Measurements from ENCODE around the gene KNL1. TPM values are rescaled to one million over a fixed set of nuclear protein-coding genes. Genes with fewer than 3 reads are reported as not detected.
"Not testable (repeated sequence)": the region's sequence is repeated elsewhere in the genome, so short reads cannot be mapped to it uniquely, and the experiment has no call there.

KNL1 gene
- polyA plus RNA-seq (ENCODE audit: insufficient read length): 7.5 TPM

DNA sequence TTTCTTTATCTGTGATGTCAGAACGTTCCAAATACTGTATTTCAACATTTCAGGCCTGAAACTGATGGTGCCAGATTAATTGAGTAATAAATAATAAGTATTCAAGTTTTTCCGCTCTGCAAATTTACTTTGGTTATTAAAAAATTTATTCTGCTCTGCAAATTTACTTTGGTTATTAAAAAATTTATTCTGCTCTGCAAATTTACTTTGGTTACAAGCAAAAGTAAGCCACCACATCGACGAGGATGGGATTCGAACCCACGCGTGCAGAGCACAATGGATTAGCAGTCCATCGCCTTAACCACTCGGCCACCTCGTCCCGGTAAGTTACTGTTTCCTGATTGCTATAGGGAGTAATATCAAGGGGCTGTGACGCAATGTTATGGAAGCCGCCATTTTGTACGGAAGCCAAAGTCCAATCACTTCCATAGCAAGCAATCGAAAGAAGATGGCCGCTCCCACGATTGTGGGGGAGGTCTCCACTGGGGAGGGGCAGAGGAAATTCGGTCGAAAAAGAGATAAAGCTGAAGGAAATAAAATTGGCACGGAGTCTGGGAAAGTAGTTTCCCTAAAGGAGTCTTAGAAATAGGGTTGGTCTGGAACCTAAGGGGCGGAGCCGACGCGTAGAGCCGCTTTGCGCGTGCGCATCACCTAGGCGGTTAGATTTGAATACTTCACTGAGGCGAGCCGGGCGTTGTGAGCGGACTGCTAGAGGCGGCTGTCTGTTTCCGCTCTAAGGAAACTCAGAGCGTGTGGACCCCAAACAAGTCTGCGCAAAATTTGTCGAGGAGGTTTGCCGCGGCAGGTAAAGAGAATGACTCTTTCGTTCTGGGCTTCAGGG is at the start of gene KNL1:
Gene KNL1 (plus strand): TSS at position 662 of the 841 bp plus-strand sequence. CDS start 8,683 bp downstream, outside the sequence.
- peak; percentile 97 for DNase-seq (ENCODE audit: low read depth)

DNA sequence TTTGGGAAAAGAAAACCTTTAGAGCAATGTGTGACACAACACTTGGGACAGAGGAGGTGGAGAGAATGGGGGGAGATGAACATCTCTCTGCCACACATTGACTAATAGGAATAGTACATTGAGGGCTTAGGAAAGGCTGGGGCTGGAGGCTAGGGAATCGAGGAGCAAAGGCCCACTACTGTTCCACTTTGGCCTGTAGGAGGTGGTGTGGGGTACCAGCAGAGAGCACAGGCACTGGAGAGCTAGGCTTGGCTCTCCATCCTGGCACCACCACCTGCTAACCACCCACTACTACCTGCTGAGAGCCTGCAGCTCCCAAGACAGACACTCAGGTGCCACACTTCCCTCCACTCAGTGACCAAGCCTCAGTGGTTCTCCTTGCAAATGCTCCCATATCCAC is 48.6 kb upstream of the KNL1 start:
- DNase-seq (ENCODE audit: low read depth): no peak

GRCh38 chr15:40548610-40549009 is 45.4 kb upstream of the KNL1 start:
- DNase-seq (ENCODE audit: low read depth): no peak

DNA sequence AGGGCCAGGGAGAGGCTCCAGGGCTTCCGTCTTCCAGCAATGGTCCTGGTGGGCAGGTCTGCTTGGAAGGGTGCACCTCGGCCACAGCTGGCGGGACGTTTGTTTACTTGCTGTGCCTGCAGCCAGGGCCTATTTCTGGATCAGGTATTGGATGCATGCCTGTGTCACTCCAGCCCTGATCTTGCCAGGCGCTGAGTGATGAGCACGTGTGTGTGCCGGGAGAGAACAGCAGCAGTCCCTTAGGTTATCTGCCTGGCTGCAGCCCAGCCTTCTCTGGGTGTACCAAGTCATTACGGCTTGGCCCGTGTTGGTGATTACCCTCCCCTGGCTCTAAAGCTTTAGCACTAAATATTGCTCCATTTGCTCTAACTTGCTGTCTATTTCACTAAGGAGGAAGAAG is 44.2 kb upstream of the KNL1 start:
- DNase-seq (ENCODE audit: low read depth): no peak

DNA sequence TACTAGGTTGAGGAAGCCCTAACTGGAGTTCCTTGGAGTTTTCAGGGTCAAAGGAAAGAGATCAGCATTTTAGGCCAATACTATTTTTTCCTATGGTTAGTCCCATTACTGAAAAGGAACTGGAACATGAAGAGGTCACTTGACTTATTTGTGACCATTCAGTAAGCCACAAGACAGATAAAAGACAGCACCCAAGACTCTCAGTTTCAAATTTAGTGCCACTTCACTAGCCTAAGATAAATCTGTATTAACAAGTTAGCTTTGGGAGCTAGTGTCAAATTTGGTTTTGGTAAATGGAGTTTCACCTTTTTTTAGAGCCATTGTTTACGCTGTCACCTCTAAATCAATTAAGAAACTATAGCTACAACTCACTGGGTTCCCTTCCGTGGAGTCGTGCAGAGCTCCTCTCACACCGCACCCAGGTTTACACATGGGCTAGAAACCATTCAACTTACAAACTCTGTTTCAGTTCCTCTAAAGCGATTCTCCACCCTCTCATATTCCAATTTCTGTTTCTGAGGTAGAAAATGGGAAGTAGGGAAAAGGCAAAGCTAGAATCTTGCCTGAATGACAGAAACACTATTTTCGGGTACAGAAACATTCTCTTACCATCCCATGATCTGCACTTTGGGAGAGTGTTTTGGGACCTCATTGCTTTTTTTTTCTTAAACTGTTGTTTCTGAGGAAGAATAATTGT is 43.6 kb upstream of the KNL1 start:
- DNase-seq (ENCODE audit: low read depth): no peak

GRCh38 chr15:40554161-40554525 is 39.9 kb upstream of the KNL1 start:
- no peak for DNase-seq (ENCODE audit: low read depth)

DNA sequence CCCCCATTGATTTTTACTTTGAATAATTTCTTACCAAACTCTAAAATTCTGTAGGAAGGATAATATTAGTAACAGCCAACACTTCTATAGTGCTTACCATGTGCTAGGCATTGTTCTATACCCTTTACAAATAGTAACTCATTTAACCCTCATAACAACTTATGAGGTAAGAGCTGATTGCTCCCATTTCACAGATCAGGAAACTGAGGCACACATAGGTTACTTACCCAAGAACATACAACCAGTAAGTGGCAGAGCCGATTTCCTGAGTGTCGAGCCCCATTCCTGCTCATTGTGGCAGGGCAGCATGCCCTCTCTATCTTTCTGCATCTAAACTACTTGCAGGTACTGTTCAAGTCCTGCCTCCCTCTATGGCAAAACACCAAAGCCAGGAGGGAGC is 38.2 kb upstream of the KNL1 start:
- DNase-seq (ENCODE audit: low read depth): no peak

DNA sequence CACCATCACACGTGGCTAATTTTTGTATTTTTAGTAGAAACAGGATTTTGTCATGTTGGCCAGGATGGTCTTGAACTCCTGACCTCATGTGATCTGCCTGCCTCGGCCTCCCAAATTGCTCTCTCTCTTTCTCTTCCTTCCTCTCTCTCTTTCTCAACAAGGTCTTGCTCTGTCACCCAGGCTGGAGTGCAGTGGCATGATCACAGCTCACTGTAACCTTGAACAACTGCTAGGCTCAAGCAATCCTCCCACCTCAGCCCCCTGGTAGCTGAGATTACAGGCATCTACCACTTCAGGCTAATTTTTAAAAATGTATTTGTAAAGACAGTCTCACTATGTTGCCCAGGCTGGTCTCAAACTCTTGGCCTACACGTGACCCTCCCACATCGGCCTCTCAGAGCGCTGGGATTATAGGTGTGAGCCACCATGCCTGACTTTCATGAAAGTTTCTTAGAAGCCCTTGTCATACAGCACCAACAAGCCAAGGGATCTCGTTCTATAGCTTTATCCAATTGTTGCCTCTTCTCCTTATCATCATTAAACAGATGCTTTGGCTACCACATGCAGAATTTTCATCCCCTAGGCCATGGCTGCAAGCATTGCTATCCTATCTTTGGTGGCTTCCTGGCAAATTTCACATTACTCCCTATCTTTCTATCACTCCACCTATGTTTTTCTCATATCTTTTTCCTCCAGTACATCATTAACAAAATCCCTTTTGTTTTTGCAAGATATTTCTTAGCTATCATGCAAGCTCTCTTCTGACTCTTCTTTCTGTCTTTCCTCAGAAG is 34.9 kb upstream of the KNL1 start:
- DNase-seq (ENCODE audit: low read depth): no peak

DNA sequence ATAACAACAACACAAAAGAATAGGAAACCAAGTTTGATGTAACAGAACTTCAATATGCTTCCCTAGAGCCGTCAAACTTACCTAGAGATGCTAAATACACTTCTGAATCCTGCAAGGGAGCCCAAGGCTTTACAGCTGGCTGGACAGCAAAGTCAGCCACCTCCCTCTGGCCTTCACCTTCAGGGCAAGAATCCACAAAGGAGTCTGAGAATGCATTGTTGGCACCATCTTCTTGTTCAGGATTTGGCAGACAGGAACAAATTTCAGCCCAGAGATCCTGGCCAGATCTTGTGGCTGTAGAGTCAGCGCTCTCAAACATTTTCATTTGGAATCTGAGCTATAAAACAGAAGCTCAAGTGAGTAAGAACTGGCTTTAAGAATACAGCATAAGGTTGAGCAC is 31.4 kb upstream of the KNL1 start:
- no peak for DNase-seq (ENCODE audit: low read depth)

- no peak for DNase-seq (ENCODE audit: low read depth)
Observed at GRCh38 chr15:40563426-40563825, 30.6 kb upstream of the KNL1 start.

DNA sequence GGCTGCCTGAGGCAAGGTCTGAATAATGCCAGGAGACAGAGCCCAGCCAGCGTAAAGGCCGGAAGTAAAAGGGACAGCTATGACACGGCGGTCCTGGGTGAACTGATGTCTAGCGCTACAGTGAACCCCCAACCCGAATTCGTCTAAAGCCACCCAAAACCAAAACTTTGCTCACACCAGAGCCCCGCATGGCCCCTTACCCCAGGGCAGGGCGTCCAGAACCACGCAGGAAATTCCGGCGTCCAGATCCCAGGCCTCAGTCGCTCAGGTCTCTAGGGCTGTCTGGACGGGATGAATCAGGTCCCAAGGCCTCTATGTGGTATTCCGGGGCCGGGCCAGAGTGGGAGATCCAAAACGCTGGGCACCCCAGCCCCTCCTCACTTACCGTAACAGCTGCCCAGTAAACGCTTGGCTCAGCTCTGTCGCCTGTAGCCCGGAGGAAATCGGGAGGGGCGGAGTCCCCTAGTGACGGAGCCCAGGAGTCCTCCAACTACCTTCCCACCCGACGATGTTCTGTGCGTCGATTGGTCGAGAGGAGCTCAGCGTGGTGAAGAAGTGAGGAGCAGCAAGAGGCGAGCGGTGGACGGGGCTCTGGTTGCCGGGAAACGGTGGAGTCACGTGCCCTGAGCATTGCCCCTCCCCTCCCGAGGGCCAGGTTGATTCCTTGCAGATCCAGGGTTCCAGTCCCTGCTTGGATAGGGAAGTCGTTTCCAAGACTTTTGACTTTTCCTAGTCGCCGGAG is 29.3 kb upstream of the KNL1 start, which contains the start of gene CCDC32:
Gene CCDC32 (minus strand): TSS at position 452 of the 742 bp plus-strand sequence. CDS start 2,027 bp downstream, outside the sequence.
- DNase-seq (ENCODE audit: low read depth): peak; percentile 98

DNA sequence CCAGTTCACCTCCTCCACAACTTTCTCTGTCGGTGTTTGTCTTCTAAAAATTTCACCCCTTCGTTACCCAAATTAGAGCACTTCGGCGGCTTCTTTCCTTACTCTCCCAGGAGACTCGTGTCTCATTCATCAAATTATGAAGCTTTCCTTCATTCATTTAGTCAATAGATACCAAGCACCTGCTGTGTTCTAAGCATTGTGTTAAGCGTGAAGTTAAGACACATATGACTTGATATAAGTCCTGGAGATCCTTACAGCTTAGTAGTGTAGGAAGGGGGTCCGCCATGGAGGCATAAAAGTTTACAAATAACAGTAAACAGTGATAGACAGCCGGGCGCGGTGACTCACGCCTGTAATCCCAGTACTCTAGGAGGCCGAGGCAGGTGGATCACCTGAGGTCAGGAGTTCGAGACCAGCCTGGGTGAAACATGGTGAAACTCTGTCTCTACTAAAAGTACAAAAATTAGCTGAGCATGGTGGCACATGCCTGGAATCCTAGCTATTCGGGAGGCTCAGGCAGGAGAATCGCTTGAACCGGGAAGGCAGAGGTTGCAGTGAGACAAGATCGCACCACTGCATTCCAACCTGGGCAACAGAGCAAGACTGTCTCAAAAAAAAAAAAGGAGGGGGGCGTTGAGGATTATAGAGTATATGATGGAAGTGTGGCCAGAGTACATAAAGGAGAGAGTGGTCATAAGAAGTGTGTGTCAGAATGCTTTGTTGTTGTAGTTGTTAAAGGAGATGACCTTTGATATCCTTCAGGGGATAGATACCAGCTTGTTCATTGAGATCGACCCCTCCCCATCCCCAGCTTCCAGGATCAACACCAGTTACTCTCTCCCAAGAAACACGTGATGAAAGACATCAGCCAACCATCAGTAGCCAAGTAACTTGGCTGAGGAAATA is 28.5 kb upstream of the KNL1 start:
- DNase-seq (ENCODE audit: low read depth): no peak

DNA sequence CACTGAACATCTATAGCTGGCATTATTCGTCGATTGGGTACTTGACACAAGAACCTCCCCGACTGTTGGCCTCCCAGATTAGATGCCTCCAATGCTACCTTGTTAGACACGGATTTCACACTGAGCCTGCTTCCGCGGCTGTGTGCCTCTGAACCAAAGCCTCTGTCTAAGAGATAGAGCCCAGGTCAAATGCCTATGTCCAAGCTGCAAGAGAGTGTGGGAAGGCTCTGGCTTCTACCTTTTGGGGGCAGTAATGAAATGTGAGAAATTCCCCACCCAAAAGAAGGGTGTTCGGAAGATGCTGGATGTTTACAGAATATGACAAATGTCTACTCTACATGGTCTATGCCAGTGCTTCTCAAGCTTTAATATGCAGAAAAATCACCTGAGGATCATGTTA is 26.9 kb upstream of the KNL1 start:
- no peak for DNase-seq (ENCODE audit: low read depth)

- peak; percentile 66 for DNase-seq (ENCODE audit: low read depth)
Observed at GRCh38 chr15:40569129-40569953, 24.7 kb upstream of the KNL1 start, which contains the start of gene RPUSD2. Gene RPUSD2 (plus strand): TSS chr15:40569299. CDS start chr15:40569338, 39 bp downstream.

DNA sequence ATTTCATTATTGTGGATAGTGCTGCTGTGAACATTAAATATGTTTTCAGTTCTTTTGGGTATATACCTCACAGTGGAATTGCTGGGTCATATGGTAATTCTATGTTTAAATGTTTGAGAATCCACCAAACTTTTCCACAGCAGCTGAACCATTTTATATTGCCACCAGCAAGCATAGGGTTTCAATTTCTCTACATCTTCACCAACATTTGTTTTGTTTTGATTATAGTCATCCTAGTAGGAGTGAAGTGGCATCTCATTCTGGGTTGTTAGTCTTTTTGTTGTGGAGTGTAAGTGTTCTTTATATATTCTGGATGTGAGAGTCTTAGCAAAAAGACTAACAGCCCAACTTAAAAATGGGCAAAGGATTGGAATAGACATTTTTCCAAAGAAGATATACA is 18.9 kb upstream of the KNL1 start:
- DNase-seq (ENCODE audit: low read depth): no peak

GRCh38 chr15:40576914-40577313 is 17.1 kb upstream of the KNL1 start:
- DNase-seq (ENCODE audit: low read depth): not testable (repeated sequence)

DNA sequence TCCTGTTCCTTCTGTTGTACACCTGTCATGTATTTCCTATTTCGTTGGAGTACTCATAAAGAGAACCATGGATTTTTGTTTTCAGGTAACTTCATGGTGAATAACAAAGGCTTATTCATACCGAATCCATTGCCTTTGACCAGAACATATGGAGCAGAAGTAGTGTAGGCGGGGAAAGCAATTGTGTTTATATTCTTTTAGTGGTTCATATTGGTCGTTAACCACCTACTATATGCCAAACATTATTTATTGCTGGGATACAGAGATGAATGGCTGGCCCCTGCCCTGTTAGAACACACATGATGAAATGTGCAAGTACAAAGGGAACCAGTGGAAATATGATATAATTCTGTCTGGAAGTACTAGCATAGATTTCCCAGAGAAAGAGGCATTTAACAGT is 15.2 kb upstream of the KNL1 start:
- DNase-seq (ENCODE audit: low read depth): no peak

DNA sequence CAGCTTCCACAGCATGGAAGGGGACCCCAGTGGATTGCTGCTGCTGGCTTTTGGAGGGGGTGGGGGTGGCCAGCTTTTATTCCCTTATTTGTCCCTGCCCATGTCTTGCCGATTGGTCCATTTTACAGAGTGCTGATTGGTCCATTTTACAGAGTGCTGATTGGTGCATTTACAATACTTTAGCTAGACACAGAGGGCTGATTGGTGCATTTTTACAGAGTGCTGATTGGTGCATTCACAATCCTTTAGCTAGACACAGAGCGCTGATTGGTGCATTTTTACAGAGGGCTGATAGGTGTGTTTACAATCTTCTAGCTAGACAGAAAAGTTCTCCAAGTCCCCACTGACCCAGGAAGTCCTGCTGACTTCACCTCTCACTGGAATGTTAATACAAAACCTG is 12.3 kb upstream of the KNL1 start:
- not testable (repeated sequence) for DNase-seq (ENCODE audit: low read depth)

DNA sequence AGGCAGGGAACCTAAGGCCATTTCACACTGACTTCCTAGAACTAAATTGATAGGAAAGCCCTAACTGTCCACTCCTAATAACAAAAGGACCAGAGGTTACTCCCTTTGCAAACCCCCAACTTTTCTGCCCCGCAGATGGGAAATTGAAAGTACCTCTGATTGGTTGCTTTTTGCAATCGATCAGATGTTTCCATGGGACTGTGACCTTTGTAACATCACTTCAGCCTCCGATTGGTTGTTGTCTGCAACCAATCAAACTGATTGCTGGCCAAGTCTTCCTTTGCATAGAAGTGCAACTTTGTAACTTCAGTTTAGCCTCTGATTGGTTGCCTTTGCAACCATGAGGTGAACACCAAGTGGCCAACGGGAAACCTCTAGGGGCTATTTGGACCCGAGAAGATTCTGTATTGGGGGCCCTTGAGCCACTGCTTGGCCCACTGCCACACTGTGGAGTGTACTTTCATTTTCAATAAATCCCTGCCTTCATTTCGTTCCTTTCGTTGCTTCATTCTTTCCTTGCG is 11.3 kb upstream of the KNL1 start:
- DNase-seq (ENCODE audit: low read depth): peak; percentile 80
